Osteoblast (primary cell): ENCODE data around the gene OGFOD2. TPM values are rescaled to one million over a fixed set of nuclear protein-coding genes. Genes with fewer than 3 reads are reported as not detected.
"Not testable (repeated sequence)": the region's sequence is repeated elsewhere in the genome, so short reads cannot be mapped to it uniquely, and the experiment has no call there.

Experiments
- DNase-seq: peaks from one replicate; pipeline ENCODE4 v3.0.0; 2011; ENCODE audit warnings: low spot score, mixed read lengths; ENCODE audit not compliant: insufficient read length; ENCODE audit errors: missing footprints
- H2AFZ ChIP-seq: 2 replicates; pipeline ENCODE4 v1.6.0; 2011; ENCODE audit warnings: mild to moderate bottlenecking, low read length
- H3K27ac ChIP-seq: 2 replicates; pipeline ENCODE4 v1.5.1; 2011; ENCODE audit warnings: mild to moderate bottlenecking, low read depth, low read length, moderate library complexity
- H3K27me3 ChIP-seq: 2 replicates; pipeline ENCODE4 v1.6.0; 2012; ENCODE audit warnings: mild to moderate bottlenecking, control low read depth, inconsistent platforms, low read length, moderate library complexity; ENCODE audit not compliant: insufficient read depth
- H3K36me3 ChIP-seq: 2 replicates; pipeline ENCODE4 v1.5.1; 2011; ENCODE audit warnings: mild to moderate bottlenecking, low read length, control low read depth, moderate library complexity; ENCODE audit not compliant: insufficient read depth
- H3K4me1 ChIP-seq: 2 replicates; pipeline ENCODE4 v1.5.1; 2011; ENCODE audit warnings: mild to moderate bottlenecking, low read length, control low read depth, moderate library complexity; ENCODE audit not compliant: insufficient read depth
- H3K4me2 ChIP-seq: 2 replicates; pipeline ENCODE4 v1.6.0; 2011; ENCODE audit warnings: mild to moderate bottlenecking, low read length; ENCODE audit not compliant: insufficient read depth
- H3K4me3 ChIP-seq: fragments of 200-600 bp; sonication (generic); 3 replicates; pipeline ENCODE4 v1.5.1; 2012; ENCODE audit warnings: mild to moderate bottlenecking, low read length, inconsistent platforms; ENCODE audit not compliant: insufficient read depth
- H3K79me2 ChIP-seq: 2 replicates; pipeline ENCODE4 v1.6.0; 2012; ENCODE audit warnings: mild to moderate bottlenecking, low read length, control low read depth, inconsistent platforms; ENCODE audit not compliant: insufficient read depth
- H3K9me3 ChIP-seq: 2 replicates; pipeline ENCODE4 v1.5.1; 2011; ENCODE audit warnings: low read depth, low read length, control low read depth
- H4K20me1 ChIP-seq: 2 replicates; pipeline ENCODE4 v1.6.0; 2012; ENCODE audit warnings: mild to moderate bottlenecking, low read length, control low read depth; ENCODE audit not compliant: insufficient read depth
- total RNA-seq: library from RNA; depleted of rRNA; stranded (reverse); fragments of >200 nt; gene quantifications from 2 replicates; pipeline ENCODE4 v1.2.3, GENCODE V29; 2012
- TF ChIP-seq, protein P1 (sequence below): IDR thresholded peaks from 2 replicates; pipeline ENCODE4 v1.5.1; 2011; ENCODE audit warnings: mild to moderate bottlenecking, low read depth, low read length, moderate library complexity; ENCODE audit errors: extremely low read depth

Gene OGFOD2
- total RNA-seq, 1 donor, result 6.5 TPM

DNA sequence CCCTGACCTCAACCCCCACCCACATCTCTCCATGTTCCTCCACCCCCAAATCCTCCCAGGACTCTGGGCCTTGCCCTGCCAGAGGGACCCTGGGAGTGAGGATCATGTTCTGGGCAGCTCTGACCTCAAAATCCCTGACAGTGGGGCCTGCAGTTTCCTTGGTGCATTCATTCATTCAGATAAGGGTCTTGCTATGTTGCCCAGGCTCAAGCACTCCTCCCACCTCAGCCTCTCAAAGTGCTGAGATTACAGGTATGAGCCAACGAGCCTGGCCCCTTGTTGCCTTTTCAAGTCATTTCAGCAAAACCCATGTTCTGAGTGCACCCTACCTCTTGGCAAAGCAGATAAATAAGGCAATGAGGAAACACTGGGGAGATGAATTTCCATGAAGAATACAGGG, 35.1 kb downstream of the OGFOD2 start:
- DNase-seq, result no peak
- Histone ChIP-seq H3K4me1 (peaks cover 8% of the 10 kb centered on the region), H2AFZ (no peak overlapping the region), H3K27me3 (no peaks in the 10 kb centered on the region), H3K4me3 (no peak overlapping the region), H3K79me2 (no peaks in the 10 kb centered on the region), H3K36me3 (no peaks in the 10 kb centered on the region), H4K20me1 (peaks cover 3% of the 10 kb centered on the region), H3K4me2 (no peak overlapping the region), H3K9me3 (no peaks in the 10 kb centered on the region), H3K27ac (no peak overlapping the region)
- TF ChIP-seq, protein P1, sequence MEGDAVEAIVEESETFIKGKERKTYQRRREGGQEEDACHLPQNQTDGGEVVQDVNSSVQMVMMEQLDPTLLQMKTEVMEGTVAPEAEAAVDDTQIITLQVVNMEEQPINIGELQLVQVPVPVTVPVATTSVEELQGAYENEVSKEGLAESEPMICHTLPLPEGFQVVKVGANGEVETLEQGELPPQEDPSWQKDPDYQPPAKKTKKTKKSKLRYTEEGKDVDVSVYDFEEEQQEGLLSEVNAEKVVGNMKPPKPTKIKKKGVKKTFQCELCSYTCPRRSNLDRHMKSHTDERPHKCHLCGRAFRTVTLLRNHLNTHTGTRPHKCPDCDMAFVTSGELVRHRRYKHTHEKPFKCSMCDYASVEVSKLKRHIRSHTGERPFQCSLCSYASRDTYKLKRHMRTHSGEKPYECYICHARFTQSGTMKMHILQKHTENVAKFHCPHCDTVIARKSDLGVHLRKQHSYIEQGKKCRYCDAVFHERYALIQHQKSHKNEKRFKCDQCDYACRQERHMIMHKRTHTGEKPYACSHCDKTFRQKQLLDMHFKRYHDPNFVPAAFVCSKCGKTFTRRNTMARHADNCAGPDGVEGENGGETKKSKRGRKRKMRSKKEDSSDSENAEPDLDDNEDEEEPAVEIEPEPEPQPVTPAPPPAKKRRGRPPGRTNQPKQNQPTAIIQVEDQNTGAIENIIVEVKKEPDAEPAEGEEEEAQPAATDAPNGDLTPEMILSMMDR, result no peak

GRCh38 chr12:123010681-123011080, 35.6 kb downstream of the OGFOD2 start:
- Histone ChIP-seq H3K4me2 (no peak overlapping the region), H2AFZ (no peak overlapping the region), H3K27me3 (no peaks in the 10 kb centered on the region), H3K4me1 (peaks cover 8% of the 10 kb centered on the region), H3K36me3 (no peaks in the 10 kb centered on the region), H3K79me2 (no peaks in the 10 kb centered on the region), H3K27ac (no peak overlapping the region), H4K20me1 (peaks cover 3% of the 10 kb centered on the region), H3K4me3 (no peak overlapping the region), H3K9me3 (no peaks in the 10 kb centered on the region)
- TF ChIP-seq, protein P1, result no peak
- DNase-seq, result peak; percentile 30

GRCh38 chr12:123011701-123012100, 36.7 kb downstream of the OGFOD2 start:
- H3K4me2 ChIP-seq, result no peak overlapping the region
- no peaks in the 10 kb centered on the region for H3K27me3 ChIP-seq
- no peaks in the 10 kb centered on the region for H3K9me3 ChIP-seq
- H2AFZ ChIP-seq, result no peak overlapping the region
- no peak overlapping the region for H3K4me3 ChIP-seq
- TF ChIP-seq, protein P1, result no peak
- no peaks in the 10 kb centered on the region for H3K36me3 ChIP-seq
- peak; percentile 25 for DNase-seq
- peaks cover 8% of the 10 kb centered on the region for H3K4me1 ChIP-seq
- no peak overlapping the region for H3K27ac ChIP-seq
- H4K20me1 ChIP-seq, result peaks cover 3% of the 10 kb centered on the region
- H3K79me2 ChIP-seq, result no peaks in the 10 kb centered on the region

DNA sequence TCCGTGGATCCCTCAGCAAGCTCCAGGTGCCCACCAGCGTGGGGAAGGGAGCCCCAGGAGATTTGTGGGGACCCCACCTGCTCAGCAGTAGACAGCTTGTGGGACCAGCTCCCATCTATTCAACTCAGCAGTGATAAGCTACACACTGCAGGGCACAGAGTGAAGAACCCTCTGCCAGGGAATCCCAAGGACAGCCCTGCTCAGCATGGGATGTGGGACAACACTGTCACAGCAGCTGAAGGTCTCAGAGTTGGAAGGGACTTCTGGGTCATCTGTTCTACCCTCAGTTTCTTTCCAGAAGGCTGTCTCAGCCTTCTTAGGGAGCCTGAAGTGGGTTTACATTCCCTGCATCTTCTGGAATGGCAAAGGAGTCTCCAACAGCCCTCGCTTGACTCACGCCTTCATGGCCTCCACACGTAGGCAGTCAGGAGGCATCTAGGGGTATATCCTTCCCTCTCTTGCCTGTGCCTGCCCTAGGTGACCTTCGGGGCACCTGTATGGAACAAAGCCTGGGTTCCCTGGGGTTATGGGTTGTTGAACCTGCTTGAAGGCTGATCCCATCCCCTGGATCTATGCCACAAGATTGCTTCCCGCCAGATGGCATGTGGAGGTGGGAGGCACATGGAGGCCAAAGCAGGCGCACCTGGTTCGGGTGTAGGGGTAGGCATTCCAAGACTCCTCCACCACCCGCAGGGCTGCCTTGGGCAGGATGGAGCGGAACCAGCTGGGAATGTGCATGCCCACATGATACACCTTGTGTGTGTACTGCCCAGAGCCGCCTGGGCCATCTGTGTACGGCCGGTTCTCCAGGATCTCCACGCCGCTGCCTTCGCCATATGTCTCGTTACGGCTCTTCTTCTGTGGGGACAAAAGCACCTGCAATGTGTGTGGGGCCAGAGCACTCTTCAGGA, 38.4 kb downstream of the OGFOD2 start:
- Histone ChIP-seq H4K20me1 (peaks cover 3% of the 10 kb centered on the region), H3K9me3 (no peaks in the 10 kb centered on the region), H3K36me3 (no peaks in the 10 kb centered on the region), H3K4me1 (no peaks in the 10 kb centered on the region), H3K4me3 (no peak overlapping the region), H3K4me2 (no peak overlapping the region), H2AFZ (no peak overlapping the region), H3K27me3 (no peaks in the 10 kb centered on the region), H3K27ac (no peak overlapping the region), H3K79me2 (no peaks in the 10 kb centered on the region)
- TF ChIP-seq, protein P1, result no peak
- peak; percentile 63 for DNase-seq

DNA sequence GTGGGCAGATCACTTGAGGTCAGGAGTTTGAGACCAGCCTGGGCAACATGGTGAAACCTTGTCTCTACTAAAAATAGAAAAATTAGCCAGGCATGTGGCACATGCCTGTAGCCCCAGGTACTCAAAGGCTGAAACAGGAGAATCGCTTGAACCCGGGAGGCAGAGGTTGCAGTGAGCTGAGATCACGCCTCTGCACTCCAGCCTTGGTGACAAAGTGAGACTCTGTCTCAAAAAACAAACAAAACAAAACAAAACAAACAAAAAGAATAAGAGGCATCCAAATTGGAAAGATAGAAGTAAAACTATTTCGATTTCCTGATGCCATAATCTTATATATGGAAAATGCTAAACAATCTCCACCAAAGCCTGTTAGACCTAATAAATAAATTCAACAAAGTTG, 39.4 kb downstream of the OGFOD2 start:
- H3K36me3 ChIP-seq, H3K4me1 ChIP-seq, H3K27ac ChIP-seq, H3K4me3 ChIP-seq, DNase-seq, H2AFZ ChIP-seq, H3K4me2 ChIP-seq, H3K79me2 ChIP-seq, H3K27me3 ChIP-seq, H3K9me3 ChIP-seq, H4K20me1 ChIP-seq: not testable (repeated sequence)
